ENCODE results near the gene SPTLC2. TPM values are rescaled to one million over a fixed set of nuclear protein-coding genes. Genes with fewer than 3 reads are reported as not detected.
"Not testable (repeated sequence)": the region's sequence is repeated elsewhere in the genome, so short reads cannot be mapped to it uniquely, and the experiment has no call there.

Gene SPTLC2
- total RNA-seq, 4 donors from 2014 or later, result 13.2 to 35.2 (median 20.5) TPM

- Histone ChIP-seq H3K4me1 (peaks cover 0 to 20% (median 3%) of the 10 kb centered on the region in 3 donors), H3K4me3 (peak overlapping the region in 1 of 2 donors; percentile 52), H3K36me3 (no peaks in the 10 kb centered on the region), H3K9me3 (no peaks in the 10 kb centered on the region), H3K27ac (peak overlapping the region in 3 of 4 donors; percentile 79 to 83 (median 80)), H3K27me3 (no peaks in the 10 kb centered on the region)
- TF ChIP-seq POLR2A (IDR thresholded peaks at IDR 0.05) (no peak), EP300 (IDR thresholded peaks at IDR 0.05) (no peak), POLR2AphosphoS5 (IDR thresholded peaks at IDR 0.05) (no peak)
- TF ChIP-seq, protein P1, sequence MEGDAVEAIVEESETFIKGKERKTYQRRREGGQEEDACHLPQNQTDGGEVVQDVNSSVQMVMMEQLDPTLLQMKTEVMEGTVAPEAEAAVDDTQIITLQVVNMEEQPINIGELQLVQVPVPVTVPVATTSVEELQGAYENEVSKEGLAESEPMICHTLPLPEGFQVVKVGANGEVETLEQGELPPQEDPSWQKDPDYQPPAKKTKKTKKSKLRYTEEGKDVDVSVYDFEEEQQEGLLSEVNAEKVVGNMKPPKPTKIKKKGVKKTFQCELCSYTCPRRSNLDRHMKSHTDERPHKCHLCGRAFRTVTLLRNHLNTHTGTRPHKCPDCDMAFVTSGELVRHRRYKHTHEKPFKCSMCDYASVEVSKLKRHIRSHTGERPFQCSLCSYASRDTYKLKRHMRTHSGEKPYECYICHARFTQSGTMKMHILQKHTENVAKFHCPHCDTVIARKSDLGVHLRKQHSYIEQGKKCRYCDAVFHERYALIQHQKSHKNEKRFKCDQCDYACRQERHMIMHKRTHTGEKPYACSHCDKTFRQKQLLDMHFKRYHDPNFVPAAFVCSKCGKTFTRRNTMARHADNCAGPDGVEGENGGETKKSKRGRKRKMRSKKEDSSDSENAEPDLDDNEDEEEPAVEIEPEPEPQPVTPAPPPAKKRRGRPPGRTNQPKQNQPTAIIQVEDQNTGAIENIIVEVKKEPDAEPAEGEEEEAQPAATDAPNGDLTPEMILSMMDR (IDR thresholded peaks at IDR 0.05), result no peak
- 55 to 65% methylated on average over 2 to 10 of the region's 16 CpGs for WGBS, 2 donors (ENCODE audit: low coverage in 1 of 2)
- no peak for ATAC-seq
Measured at GRCh38 chr14:77640756-77641533, 24.5 kb upstream of the SPTLC2 start.

DNA sequence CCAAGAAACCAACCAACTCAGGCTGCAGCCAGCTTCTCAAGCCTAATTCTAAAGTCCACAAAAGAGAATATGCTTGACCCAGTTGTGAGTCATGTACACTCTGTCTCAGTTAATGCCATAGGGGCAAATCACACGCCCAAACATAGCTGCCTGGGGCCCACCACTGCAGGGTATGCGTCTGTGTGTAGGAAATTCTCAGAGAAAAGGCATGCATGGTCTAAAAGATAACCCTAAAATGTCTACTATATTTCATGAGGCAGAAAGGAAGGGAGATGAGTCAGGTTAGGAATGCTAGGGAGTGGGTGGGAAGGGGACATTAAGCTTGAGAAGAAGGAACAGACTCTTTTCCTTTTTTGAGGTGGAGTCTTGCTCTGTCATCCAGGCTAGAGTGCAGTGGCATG, 22.3 kb upstream of the SPTLC2 start:
- Histone ChIP-seq H3K4me1 (peaks cover 0 to 20% (median 3%) of the 10 kb centered on the region in 3 donors), H3K36me3 (no peaks in the 10 kb centered on the region), H3K27ac (no peak overlapping the region), H3K9me3 (no peaks in the 10 kb centered on the region), H3K27me3 (no peaks in the 10 kb centered on the region), H3K4me3 (no peak overlapping the region)
- 31% methylated on average over 2 of the region's 2 CpGs; no CpG with 5 or more reads in 1 of the 2 donors for WGBS, 2 donors (ENCODE audit: low coverage in 1 of 2)
- no peak for ATAC-seq
- no peak for TF ChIP-seq EP300 (IDR thresholded peaks at IDR 0.05)
- TF ChIP-seq, protein P1 (IDR thresholded peaks at IDR 0.05), result no peak
- no peak for TF ChIP-seq POLR2AphosphoS5 (IDR thresholded peaks at IDR 0.05)
- no peak for TF ChIP-seq POLR2A (IDR thresholded peaks at IDR 0.05)

DNA sequence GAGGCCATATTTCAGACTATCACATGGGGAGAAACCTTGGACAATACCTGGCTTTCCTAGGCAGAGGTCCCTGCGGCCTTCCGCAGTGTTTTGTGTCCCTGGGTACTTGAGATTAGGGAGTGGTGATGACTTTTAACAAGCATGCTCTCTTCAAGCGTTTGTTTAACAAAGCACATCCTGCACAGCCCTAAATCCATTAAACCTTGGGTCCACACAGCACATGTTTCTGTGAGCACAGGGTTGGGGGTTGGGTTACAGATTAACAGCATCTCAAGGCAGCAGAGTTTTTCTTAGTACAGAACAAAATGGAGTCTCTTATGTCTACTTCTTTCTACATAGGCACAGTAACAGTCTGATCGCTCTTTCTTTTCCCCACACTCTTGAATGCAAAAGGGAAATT, 19.4 kb upstream of the SPTLC2 start:
- H3K9me3 ChIP-seq, H3K27me3 ChIP-seq, H3K4me3 ChIP-seq, H3K27ac ChIP-seq, ATAC-seq, H3K4me1 ChIP-seq, H3K36me3 ChIP-seq: not testable (repeated sequence)
- 84 to 92% methylated on average over 3 to 4 of the region's 4 CpGs for WGBS, 2 donors (ENCODE audit: low coverage in 1 of 2)

- not testable (repeated sequence) for H3K4me1 ChIP-seq, H3K36me3 ChIP-seq, H3K4me3 ChIP-seq, H3K27ac ChIP-seq, H3K9me3 ChIP-seq, H3K27me3 ChIP-seq, ATAC-seq
- WGBS, 2 donors (ENCODE audit: low coverage in 1 of 2), result 81 to 86% methylated on average over 3 to 8 of the region's 8 CpGs
Measured at GRCh38 chr14:77635466-77635865, 19.0 kb upstream of the SPTLC2 start.

GRCh38 chr14:77630111-77630510, 13.7 kb upstream of the SPTLC2 start:
- H3K4me1 ChIP-seq, result no peaks in the 10 kb centered on the region
- H3K27me3 ChIP-seq, result no peaks in the 10 kb centered on the region
- no peak for ATAC-seq
- WGBS, 2 donors (ENCODE audit: low coverage in 1 of 2), result 50 to 84% methylated on average over 2 of the region's 2 CpGs
- no peaks in the 10 kb centered on the region for H3K36me3 ChIP-seq
- no peak overlapping the region for H3K4me3 ChIP-seq
- no peak overlapping the region for H3K27ac ChIP-seq
- TF ChIP-seq EP300 (IDR thresholded peaks at IDR 0.05), result no peak
- TF ChIP-seq POLR2A (IDR thresholded peaks at IDR 0.05), result no peak
- no peak for TF ChIP-seq POLR2AphosphoS5 (IDR thresholded peaks at IDR 0.05)
- TF ChIP-seq, protein P1 (IDR thresholded peaks at IDR 0.05), result no peak
- H3K9me3 ChIP-seq, result peaks cover 0 to 3% (median 0%) of the 10 kb centered on the region in 3 donors

GRCh38 chr14:77625360-77625759, 8.9 kb upstream of the SPTLC2 start:
- Histone ChIP-seq H3K9me3 (peaks cover 0 to 3% (median 0%) of the 10 kb centered on the region in 3 donors), H3K36me3 (no peaks in the 10 kb centered on the region), H3K27me3 (no peaks in the 10 kb centered on the region), H3K27ac (no peak overlapping the region), H3K4me3 (no peak overlapping the region), H3K4me1 (no peaks in the 10 kb centered on the region)
- no peak for ATAC-seq
- TF ChIP-seq EP300 (IDR thresholded peaks at IDR 0.05) (no peak), POLR2A (IDR thresholded peaks at IDR 0.05) (no peak), POLR2AphosphoS5 (IDR thresholded peaks at IDR 0.05) (no peak)
- TF ChIP-seq, protein P1 (IDR thresholded peaks at IDR 0.05), result no peak
- WGBS, 2 donors (ENCODE audit: low coverage in 1 of 2), result 49 to 66% methylated on average over 3 of the region's 3 CpGs

Data from gastroesophageal sphincter (tissue), 4 donors.